Tibial artery (tissue), 4 donors: ENCODE measurements around the gene LANCL1.
"Not testable (repeated sequence)": the region's sequence is repeated elsewhere in the genome, so short reads cannot be mapped to it uniquely, and the experiment has no call there.

Experiments used
- DNase-seq, 2 donors: peaks; one replicate each; pipeline ENCODE4 v3.0.0-alpha.2; 2019
- H3K27ac ChIP-seq, 2 donors: fragments of 200-600 bp; sonication (generic) in 1 of 2; 1 replicate in 1 of 2; 2 replicates in 1 of 2; pipeline ENCODE4 v1.5.1; 2018 to 2019; ENCODE audit warnings: mild to moderate bottlenecking in 1 of 2
- H3K27me3 ChIP-seq, 2 donors: fragments of 200-600 bp; sonication (generic) in 1 of 2; one replicate each; pipeline versions ENCODE4 v1.5.1 to v1.6.0; 2016 to 2019
- H3K36me3 ChIP-seq, 3 donors: fragments of 200-600 bp; sonication (generic) in 2 of 3; one replicate each; pipeline ENCODE4 v1.5.1; 2016 to 2019; ENCODE audit warnings: mild to moderate bottlenecking in 2 of 3
- H3K4me1 ChIP-seq, 4 donors: fragments of 200-600 bp; sonication (generic) in 2 of 4; 1 replicate in 3 of 4; 2 replicates in 1 of 4; pipeline ENCODE4 v1.5.1; 2016 to 2019
- H3K4me3 ChIP-seq, 2 donors: fragments of 200-600 bp; sonication (generic) in 1 of 2; 1 replicate in 1 of 2; 2 replicates in 1 of 2; pipeline ENCODE4 v1.5.1; 2018 to 2019; ENCODE audit warnings: mild to moderate bottlenecking in 2 of 2
- H3K9me3 ChIP-seq, 3 donors: fragments of 200-600 bp; sonication (generic) in 1 of 3; one replicate each; pipeline ENCODE4 v1.5.1; 2016 to 2019
- intact Hi-C: fragments of 100-400 bp; cut with DNase I; formaldehyde crosslinking; loops from one replicate; pipeline ENCODE4 v1.15.0; 2023; ENCODE audit warnings: low total_unique reads
- TF ChIP-seq, protein P1 (sequence below), 2 experiments: fragments of 200-600 bp in 1 of 2; fragments of 450-650 bp in 1 of 2; IDR thresholded peaks; one replicate each; pipeline ENCODE4 v1.5.1; 2017 to 2019; ENCODE audit warnings: antibody characterized with exemption in 2 of 2, mild to moderate bottlenecking in 1 of 2, moderate library complexity in 1 of 2

Gene LANCL1

DNA sequence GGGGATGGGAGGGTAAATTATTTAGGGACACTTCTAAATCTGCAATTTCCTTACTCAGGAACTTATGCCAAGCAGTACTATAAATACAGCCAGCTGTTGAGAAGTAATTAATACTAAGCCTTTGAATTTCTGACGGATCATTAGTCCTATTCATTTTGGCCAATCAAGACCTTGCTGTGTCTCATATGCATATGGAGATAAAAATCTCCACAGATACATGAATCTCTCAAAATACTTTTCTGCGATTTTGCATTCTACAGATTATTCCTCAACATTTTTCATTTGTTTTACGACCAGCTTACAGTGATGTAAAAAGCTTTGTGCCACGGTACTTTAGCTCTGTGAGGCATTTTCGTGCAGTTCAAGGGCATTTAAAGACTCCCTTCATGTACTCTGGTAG is 16.7 kb downstream of the LANCL1 start:
- Histone ChIP-seq H3K4me1 (no peaks in the 10 kb centered on the region), H3K27ac (no peak overlapping the region), H3K4me3 (no peak overlapping the region), H3K9me3 (no peaks in the 10 kb centered on the region), H3K36me3 (peaks cover 25 to 46% (median 41%) of the 10 kb centered on the region in 3 donors), H3K27me3 (no peaks in the 10 kb centered on the region)
- intact Hi-C loops = no loop called here
- no peak for DNase-seq
- TF ChIP-seq, protein P1, sequence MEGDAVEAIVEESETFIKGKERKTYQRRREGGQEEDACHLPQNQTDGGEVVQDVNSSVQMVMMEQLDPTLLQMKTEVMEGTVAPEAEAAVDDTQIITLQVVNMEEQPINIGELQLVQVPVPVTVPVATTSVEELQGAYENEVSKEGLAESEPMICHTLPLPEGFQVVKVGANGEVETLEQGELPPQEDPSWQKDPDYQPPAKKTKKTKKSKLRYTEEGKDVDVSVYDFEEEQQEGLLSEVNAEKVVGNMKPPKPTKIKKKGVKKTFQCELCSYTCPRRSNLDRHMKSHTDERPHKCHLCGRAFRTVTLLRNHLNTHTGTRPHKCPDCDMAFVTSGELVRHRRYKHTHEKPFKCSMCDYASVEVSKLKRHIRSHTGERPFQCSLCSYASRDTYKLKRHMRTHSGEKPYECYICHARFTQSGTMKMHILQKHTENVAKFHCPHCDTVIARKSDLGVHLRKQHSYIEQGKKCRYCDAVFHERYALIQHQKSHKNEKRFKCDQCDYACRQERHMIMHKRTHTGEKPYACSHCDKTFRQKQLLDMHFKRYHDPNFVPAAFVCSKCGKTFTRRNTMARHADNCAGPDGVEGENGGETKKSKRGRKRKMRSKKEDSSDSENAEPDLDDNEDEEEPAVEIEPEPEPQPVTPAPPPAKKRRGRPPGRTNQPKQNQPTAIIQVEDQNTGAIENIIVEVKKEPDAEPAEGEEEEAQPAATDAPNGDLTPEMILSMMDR (IDR thresholded peaks at IDR 0.05) = no peak

DNA sequence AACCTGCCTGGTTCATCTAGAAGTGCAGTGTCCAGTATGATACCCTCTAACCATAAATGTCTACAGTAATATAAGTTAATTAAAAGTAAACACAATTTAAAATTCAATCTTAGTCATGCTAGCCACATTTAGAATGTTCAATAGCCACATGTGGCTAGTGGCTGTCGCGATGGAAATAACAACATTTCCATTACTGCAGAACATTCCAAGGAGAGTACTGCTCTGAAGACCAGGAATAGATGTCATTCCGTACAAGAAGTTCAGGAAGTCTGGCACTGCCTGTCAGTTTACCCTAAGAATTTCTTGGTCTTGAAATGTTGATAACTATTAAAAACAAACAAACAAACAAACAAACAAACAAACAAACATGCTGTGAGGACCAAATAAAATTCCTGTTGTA is 17.2 kb downstream of the LANCL1 start:
- Histone ChIP-seq H3K27me3 (no peaks in the 10 kb centered on the region), H3K4me1 (no peaks in the 10 kb centered on the region), H3K4me3 (no peak overlapping the region), H3K36me3 (peaks cover 30 to 50% (median 46%) of the 10 kb centered on the region in 3 donors), H3K27ac (no peak overlapping the region), H3K9me3 (no peaks in the 10 kb centered on the region)
- TF ChIP-seq, protein P1 (IDR thresholded peaks at IDR 0.05) = no peak
- intact Hi-C loops = no loop called here
- DNase-seq = no peak

DNA sequence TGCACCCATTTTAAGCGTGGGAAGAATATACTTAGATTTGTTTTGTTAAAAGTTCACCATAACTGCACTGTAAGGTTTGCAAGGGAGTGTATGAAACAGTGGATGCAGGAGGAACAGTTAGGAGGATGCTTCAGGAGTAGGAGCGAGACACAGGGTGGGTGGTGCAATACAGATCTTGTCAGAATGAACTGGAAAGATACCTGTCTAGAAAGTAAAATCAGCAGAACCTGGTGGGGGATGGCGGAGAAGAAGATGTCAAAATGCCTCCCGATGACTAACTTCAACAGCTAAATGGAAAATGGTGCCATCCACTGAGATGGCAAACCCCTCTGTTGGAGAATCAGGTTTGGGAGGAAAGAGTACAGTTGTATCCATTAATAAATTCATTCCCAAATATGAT is 18.2 kb downstream of the LANCL1 start:
- Histone ChIP-seq H3K27me3 (no peaks in the 10 kb centered on the region), H3K9me3 (no peaks in the 10 kb centered on the region), H3K4me3 (no peak overlapping the region), H3K4me1 (no peaks in the 10 kb centered on the region), H3K36me3 (peaks cover 33 to 58% (median 49%) of the 10 kb centered on the region in 3 donors), H3K27ac (no peak overlapping the region)
- intact Hi-C loops = no loop called here
- DNase-seq = no peak
- TF ChIP-seq, protein P1 (IDR thresholded peaks at IDR 0.05) = no peak

DNA sequence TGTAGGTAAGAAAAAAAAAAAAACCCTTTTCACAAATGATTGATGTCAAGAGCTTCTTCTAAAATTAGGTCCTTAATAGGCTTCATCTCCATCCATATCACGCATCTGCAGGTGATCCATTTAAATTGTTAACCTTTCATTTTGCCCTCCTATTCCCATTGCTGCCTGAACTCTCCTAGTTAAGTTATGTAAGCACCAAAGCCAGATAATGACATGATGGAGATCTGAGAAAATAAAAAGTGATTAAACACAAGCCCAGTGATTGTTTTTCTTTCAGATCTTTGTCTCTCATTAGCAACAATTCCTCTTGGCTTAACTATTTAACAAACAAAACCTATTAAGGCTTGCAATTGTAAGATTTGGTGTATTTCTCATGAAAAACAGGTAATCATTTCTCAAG is 20.0 kb downstream of the LANCL1 start:
- intact Hi-C loops = no loop called here
- no peak overlapping the region for H3K4me3 ChIP-seq
- H3K27me3 ChIP-seq = no peaks in the 10 kb centered on the region
- H3K27ac ChIP-seq = no peak overlapping the region
- DNase-seq = no peak
- H3K4me1 ChIP-seq = no peaks in the 10 kb centered on the region
- H3K9me3 ChIP-seq = no peaks in the 10 kb centered on the region
- H3K36me3 ChIP-seq = peaks cover 29 to 71% (median 53%) of the 10 kb centered on the region in 3 donors
- TF ChIP-seq, protein P1 (IDR thresholded peaks at IDR 0.05) = no peak

DNA sequence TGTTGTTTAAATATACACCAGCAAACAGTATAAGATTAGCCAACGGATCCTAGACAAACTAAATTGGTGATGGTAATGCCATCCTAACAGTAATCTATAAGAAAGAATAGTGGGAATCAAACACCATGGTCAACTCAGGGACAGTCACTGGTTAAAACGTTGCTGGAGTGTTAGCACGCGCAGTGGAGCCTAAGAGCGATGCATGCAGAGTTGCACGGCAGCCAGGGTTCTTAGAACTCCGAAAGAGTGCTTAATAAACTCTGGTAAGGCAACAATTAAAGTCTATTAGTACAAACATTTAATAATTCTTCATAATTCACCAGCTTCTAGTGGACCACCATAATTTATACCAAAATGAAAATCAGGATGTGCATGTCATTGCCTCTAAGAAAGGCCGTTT is 22.2 kb downstream of the LANCL1 start:
- no peaks in the 10 kb centered on the region for H3K4me1 ChIP-seq
- TF ChIP-seq, protein P1 (IDR thresholded peaks at IDR 0.05) = no peak
- H3K9me3 ChIP-seq = no peaks in the 10 kb centered on the region
- H3K4me3 ChIP-seq = no peak overlapping the region
- no peak overlapping the region for H3K27ac ChIP-seq
- intact Hi-C loops = no loop called here
- H3K27me3 ChIP-seq = no peaks in the 10 kb centered on the region
- H3K36me3 ChIP-seq = peaks cover 25 to 64% (median 64%) of the 10 kb centered on the region in 3 donors
- DNase-seq = no peak

DNA sequence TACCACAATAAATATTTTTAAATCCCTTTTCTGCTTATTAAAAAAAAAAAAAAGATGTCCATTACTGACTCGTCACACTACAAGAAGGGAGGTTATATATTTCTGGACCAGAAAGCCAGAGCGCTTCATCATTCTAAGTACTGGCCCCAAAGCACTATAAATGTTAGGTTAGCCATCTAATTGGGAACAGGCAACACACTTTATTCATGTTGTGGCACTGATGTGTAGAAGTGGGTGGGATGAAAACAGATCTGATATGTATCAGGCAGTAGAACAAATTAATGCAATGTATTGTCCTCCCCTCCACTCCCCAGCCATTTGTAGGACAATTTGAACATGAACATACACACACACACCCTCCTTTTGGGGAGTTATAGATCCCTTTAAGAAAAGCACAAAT is 24.4 kb downstream of the LANCL1 start:
- TF ChIP-seq, protein P1 (IDR thresholded peaks at IDR 0.05) = no peak
- peaks cover 0 to 5% (median 0%) of the 10 kb centered on the region in 3 donors for H3K9me3 ChIP-seq
- peaks cover 30 to 62% (median 50%) of the 10 kb centered on the region in 3 donors for H3K36me3 ChIP-seq
- H3K4me3 ChIP-seq = no peak overlapping the region
- intact Hi-C loops = no loop called here
- H3K4me1 ChIP-seq = no peaks in the 10 kb centered on the region
- no peaks in the 10 kb centered on the region for H3K27me3 ChIP-seq
- no peak for DNase-seq
- H3K27ac ChIP-seq = no peak overlapping the region

DNA sequence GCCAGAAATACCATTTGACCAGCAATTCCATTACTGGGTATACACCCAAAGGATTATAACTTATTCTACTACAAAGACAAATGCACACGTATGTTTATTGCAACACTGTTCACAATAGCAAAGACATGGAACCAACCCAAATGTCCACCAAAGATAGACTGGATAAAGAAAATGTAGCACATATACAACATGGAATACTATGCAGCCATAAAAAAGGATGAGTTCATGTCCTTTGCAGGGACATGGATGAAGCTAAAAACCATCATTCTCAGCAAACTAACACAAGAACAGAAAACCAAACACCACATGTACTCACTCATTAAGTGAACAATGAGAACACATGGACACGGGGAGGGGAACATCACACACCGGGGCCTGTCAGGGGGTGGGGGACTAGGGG is 25.6 kb downstream of the LANCL1 start:
- intact Hi-C loops, H3K4me3 ChIP-seq, H3K27ac ChIP-seq, DNase-seq, H3K27me3 ChIP-seq, H3K4me1 ChIP-seq, H3K9me3 ChIP-seq: not testable (repeated sequence)
- H3K36me3 ChIP-seq = peaks cover 30 to 58% (median 53%) of the 10 kb centered on the region in 3 donors
